ENCODE data around the gene LEFTY1.
A peak's percentile ranks its signal among the peaks of the same experiment; 100 is the strongest.

The LEFTY1 gene

GRCh38 chr1:225860107-225860506, 28.8 kb downstream of the LEFTY1 start:
- H3K36me3 ChIP-seq: peaks cover 99% of the 10 kb centered on the region
- peak overlapping the region; percentile 84 for H3K27ac ChIP-seq
- H3K9me3 ChIP-seq: no peaks in the 10 kb centered on the region
- H3K27me3 ChIP-seq: no peaks in the 10 kb centered on the region
- H3K4me1 ChIP-seq (ENCODE audit: control insufficient read depth in 1 of 2, insufficient read depth in 1 of 2, low read depth in 1 of 2, low read length in 1 of 2): peaks cover 25 to 37% of the 10 kb centered on the region in 2 experiments
- no peak overlapping the region for H3K4me3 ChIP-seq (ENCODE audit: low read depth in 1 of 2, low read length in 1 of 2)
- TF ChIP-seq, protein P1, sequence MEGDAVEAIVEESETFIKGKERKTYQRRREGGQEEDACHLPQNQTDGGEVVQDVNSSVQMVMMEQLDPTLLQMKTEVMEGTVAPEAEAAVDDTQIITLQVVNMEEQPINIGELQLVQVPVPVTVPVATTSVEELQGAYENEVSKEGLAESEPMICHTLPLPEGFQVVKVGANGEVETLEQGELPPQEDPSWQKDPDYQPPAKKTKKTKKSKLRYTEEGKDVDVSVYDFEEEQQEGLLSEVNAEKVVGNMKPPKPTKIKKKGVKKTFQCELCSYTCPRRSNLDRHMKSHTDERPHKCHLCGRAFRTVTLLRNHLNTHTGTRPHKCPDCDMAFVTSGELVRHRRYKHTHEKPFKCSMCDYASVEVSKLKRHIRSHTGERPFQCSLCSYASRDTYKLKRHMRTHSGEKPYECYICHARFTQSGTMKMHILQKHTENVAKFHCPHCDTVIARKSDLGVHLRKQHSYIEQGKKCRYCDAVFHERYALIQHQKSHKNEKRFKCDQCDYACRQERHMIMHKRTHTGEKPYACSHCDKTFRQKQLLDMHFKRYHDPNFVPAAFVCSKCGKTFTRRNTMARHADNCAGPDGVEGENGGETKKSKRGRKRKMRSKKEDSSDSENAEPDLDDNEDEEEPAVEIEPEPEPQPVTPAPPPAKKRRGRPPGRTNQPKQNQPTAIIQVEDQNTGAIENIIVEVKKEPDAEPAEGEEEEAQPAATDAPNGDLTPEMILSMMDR (IDR thresholded peaks at IDR 0.05): no peak

- TF ChIP-seq, protein P1 (IDR thresholded peaks at IDR 0.05): no peak
- Histone ChIP-seq H3K27ac (no peak overlapping the region), H3K9me3 (no peaks in the 10 kb centered on the region), H3K27me3 (no peaks in the 10 kb centered on the region), H3K4me3 (ENCODE audit: low read depth in 1 of 2, low read length in 1 of 2) (no peak overlapping the region), H3K4me1 (ENCODE audit: control insufficient read depth in 1 of 2, insufficient read depth in 1 of 2, low read depth in 1 of 2, low read length in 1 of 2) (peaks cover 25 to 37% of the 10 kb centered on the region in 2 experiments), H3K36me3 (peaks cover 100% of the 10 kb centered on the region)
Measured at GRCh38 chr1:225859151-225859550, 29.8 kb downstream of the LEFTY1 start.

GRCh38 chr1:225857256-225857655, 31.7 kb downstream of the LEFTY1 start:
- Histone ChIP-seq H3K4me3 (ENCODE audit: low read depth in 1 of 2, low read length in 1 of 2) (no peak overlapping the region), H3K36me3 (peaks cover 100% of the 10 kb centered on the region)

GRCh38 chr1:225855503-225856300, 33.2 kb downstream of the LEFTY1 start:
- H3K27ac ChIP-seq: no peak overlapping the region
- H3K9me3 ChIP-seq: no peaks in the 10 kb centered on the region
- H3K27me3 ChIP-seq: no peaks in the 10 kb centered on the region
- TF ChIP-seq, protein P1 (IDR thresholded peaks at IDR 0.05): no peak
- peaks cover 100% of the 10 kb centered on the region for H3K36me3 ChIP-seq
- H3K4me1 ChIP-seq (ENCODE audit: control insufficient read depth in 1 of 2, insufficient read depth in 1 of 2, low read depth in 1 of 2, low read length in 1 of 2): peaks cover 7 to 19% of the 10 kb centered on the region in 2 experiments
- no peak overlapping the region for H3K4me3 ChIP-seq (ENCODE audit: low read depth in 1 of 2, low read length in 1 of 2)

More at GRCh38 chr1:225857256-225857655, 31.7 kb downstream of the LEFTY1 start:
- Histone ChIP-seq H3K27me3 (no peaks in the 10 kb centered on the region), H3K4me1 (ENCODE audit: control insufficient read depth in 1 of 2, insufficient read depth in 1 of 2, low read depth in 1 of 2, low read length in 1 of 2) (peaks cover 22 to 35% of the 10 kb centered on the region in 2 experiments), H3K27ac (no peak overlapping the region), H3K9me3 (no peaks in the 10 kb centered on the region)
- TF ChIP-seq, protein P1 (IDR thresholded peaks at IDR 0.05): no peak

- H3K27ac ChIP-seq: no peak overlapping the region
- no peak overlapping the region for H3K4me3 ChIP-seq (ENCODE audit: low read depth in 1 of 2, low read length in 1 of 2)
- TF ChIP-seq, protein P1 (IDR thresholded peaks at IDR 0.05): no peak
- no peaks in the 10 kb centered on the region for H3K9me3 ChIP-seq
- peaks cover 100% of the 10 kb centered on the region for H3K36me3 ChIP-seq
- H3K27me3 ChIP-seq: no peaks in the 10 kb centered on the region
- H3K4me1 ChIP-seq (ENCODE audit: control insufficient read depth in 1 of 2, insufficient read depth in 1 of 2, low read depth in 1 of 2, low read length in 1 of 2): no peaks in the 10 kb centered on the region
Measured at GRCh38 chr1:225853441-225853840, 35.5 kb downstream of the LEFTY1 start.

Data from neutrophil (primary cell).